KOPT-K1 (cell line): ENCODE results near the gene CLEC2L.
"Not testable (repeated sequence)": the region's sequence is repeated elsewhere in the genome, so short reads cannot be mapped to it uniquely, and the experiment has no call there.

ENCODE experiments used
- H3K27ac ChIP-seq: fragments of 200-600 bp; sonication (generic); 2 replicates; pipeline ENCODE4 v1.5.1; 2016; ENCODE audit warnings: antibody characterized with exemption, mild to moderate bottlenecking, low read depth, low read length; ENCODE audit not compliant: poor library complexity, severe bottlenecking
- H3K36me3 ChIP-seq: fragments of 200-600 bp; sonication (generic); 2 replicates; pipeline ENCODE4 v1.5.1; 2017; ENCODE audit warnings: antibody characterized with exemption, mild to moderate bottlenecking, low read length, moderate library complexity; ENCODE audit not compliant: insufficient read depth
- H3K9me3 ChIP-seq: fragments of 200-600 bp; sonication (generic); 2 replicates; pipeline ENCODE4 v1.5.1; 2017; ENCODE audit warnings: antibody characterized with exemption, low read length, mild to moderate bottlenecking; ENCODE audit not compliant: insufficient read depth, poor library complexity, severe bottlenecking

Gene CLEC2L

DNA sequence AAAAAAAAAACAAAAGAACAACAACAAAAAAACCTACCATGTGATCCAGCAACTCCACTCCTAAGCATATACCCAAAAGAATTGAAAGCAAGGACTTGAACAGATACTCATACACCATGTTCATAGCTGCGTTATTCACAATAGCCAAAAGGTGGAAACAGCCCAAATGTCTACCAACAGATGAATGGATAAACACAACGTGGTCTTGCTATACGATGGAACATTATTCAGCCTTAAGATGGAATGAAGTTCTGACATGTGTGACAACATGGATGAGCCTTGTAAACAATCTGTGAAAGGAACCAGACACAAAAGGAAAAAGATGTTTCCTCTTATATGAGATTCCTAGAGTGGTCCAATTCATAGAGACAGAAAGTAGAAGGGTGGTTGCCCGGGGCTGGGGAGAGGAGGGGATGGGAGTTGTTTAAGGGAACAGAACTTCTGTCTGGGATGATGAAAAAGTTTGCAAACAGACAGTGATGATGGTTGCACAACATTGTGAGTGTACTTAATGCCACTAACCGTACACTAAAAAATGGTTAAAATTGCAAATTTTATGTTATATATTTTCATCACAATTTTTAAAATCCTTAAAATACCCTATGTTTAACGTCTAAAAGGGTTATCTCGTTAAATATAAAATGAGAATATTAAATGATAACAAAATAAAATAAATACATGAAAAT lies 11.6 kb downstream of the CLEC2L start:
- H3K27ac ChIP-seq: no peak overlapping the region
- no peaks in the 10 kb centered on the region for H3K9me3 ChIP-seq
- H3K36me3 ChIP-seq: no peaks in the 10 kb centered on the region

DNA sequence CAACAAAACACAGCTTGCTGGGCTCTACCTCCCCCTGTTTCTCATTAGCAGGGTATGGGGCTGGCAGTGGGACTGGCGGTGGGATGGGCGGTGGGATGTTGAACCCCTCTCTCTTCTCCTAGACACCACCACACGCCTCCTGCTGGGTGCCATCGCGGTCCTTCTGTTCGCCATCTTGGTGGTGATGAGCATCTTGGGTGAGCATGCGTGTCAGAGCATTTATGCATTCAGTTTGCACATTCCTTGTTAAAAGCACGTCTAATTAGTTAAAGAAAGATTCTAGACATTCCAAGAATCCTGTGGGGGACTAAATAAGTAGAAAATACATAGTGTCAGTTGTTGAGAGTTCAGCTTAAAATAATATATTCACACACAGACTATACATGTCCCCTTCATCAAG lies 12.7 kb downstream of the CLEC2L start:
- H3K36me3 ChIP-seq: no peaks in the 10 kb centered on the region
- no peak overlapping the region for H3K27ac ChIP-seq
- no peaks in the 10 kb centered on the region for H3K9me3 ChIP-seq

DNA sequence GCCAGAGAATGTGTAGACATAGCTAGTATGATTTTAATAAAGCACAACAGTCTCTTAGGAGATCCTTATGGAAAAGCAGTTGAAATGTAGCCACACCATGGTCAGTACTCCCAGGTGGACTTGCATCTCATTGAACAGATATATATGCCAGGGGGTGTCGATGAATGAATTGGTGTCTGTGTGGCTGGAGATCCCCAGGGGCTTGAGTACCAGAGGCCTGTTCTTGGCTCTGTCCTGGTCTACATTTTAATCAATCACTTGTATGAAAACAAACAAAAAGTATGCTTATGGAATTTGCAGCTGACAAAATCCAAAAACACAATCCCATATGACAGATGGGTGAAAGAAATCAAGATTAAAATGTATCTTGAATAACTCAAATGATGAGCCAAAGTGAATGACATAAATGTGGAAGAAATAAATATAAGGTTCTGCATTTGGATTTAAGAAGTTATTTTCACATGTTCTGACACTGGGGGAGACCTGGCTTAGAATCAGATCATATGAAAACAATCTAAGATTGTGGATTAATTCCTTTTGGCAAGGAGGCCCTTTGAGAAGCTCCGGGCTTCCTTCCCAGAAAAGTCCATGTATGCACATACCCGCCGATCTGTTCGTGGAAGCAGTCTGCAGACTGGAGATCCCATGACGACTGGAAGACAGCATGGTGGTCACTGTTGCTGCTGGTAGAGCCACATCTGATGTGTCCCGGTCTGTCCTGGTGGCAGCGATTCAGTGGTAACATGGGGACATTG lies 15.6 kb downstream of the CLEC2L start:
- H3K27ac ChIP-seq: no peak overlapping the region
- no peaks in the 10 kb centered on the region for H3K9me3 ChIP-seq
- no peaks in the 10 kb centered on the region for H3K36me3 ChIP-seq

DNA sequence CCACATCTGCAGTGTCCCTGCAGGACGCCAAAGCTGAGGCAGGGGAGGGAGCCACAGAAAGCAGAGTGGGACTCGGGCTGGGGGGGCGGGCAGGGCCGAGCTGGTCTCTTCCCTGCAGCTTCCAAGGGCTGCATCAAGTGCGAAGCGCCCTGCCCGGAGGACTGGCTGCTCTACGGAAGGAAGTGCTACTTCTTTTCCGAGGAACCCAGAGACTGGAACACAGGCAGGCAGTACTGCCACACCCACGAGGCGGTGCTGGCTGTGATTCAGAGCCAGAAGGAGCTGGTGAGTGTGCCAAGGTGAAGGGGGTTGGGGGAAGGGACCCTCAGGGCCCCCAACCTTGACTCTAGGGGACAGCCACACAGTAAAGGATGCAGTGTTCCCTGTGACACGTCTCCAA lies 16.7 kb downstream of the CLEC2L start:
- H3K9me3 ChIP-seq: no peaks in the 10 kb centered on the region
- no peak overlapping the region for H3K27ac ChIP-seq
- H3K36me3 ChIP-seq: no peaks in the 10 kb centered on the region

DNA sequence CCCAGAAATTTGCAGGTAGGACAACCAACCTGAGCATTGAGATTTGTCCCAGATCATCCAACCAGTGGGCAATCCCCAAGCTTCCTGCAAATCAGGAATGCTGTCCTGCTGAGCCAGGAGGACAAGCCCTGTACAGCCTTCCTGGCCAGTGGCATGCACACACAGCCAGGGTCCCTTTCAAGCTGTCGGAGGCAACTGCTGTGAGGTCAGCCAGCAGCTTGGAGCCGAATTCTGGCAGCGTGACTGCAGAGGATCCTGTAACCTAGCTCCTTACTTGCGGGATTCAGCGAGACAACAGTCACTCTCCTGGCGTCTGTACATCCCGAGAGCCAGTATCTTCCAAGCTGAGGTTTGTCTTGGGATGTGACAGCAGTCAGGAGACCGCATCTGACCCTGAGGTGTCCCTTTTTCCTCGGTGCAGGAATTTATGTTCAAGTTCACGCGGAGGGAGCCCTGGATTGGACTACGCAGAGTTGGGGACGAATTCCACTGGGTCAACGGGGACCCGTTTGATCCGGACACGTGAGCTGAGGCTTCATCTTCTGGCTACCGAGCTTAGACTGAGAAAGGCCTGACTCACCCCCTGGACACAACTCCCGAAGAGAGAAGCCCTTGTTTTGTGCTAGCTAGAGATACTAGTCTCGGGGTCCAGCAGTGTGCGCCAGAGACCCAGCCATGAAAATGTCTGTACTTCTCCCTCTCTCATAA lies 18.3 kb downstream of the CLEC2L start:
- H3K27ac ChIP-seq: no peak overlapping the region
- H3K36me3 ChIP-seq: no peaks in the 10 kb centered on the region
- H3K9me3 ChIP-seq: no peaks in the 10 kb centered on the region

DNA sequence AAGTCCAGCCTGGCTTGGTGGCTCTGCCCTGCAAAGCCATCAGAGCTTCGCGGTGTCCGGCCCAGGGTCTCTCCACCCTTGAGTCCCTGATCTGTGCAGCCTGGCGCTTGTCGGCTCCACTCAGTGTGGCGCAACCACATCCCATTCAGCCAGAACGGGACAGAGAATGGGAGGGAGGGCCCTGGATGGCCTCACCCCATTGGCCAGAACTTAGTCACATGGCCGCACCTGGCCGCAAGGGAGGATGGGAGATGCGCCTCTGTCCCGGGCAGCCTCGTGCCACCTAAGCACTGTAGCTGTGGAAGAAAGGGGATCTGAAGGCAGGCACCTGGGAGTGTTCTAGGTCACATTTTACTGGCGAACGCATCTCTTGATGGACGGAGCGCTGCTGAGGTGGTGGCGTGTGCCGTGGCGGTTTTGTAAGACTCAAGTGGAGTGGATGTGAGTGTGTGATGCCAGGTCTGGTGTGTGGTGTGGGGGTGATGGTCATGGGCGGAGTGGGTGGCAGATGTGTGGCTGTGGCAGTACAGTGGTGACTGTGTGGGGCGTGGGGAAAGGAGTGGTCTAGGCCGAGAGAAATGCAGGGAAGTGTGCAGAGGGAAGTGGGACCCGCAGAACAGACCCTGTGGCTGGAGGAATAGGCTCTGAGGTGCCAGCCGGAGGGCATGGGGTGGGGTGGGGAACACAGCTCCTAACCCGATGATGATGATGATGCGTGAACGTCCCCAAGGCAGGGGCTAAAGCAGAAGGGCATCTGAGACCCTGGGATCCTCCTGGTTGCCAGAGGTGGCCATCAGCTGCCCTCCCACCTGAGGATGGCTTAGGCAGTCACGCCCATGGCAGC lies 19.0 kb downstream of the CLEC2L start:
- H3K36me3 ChIP-seq: no peaks in the 10 kb centered on the region
- H3K9me3 ChIP-seq: no peaks in the 10 kb centered on the region
- no peak overlapping the region for H3K27ac ChIP-seq

DNA sequence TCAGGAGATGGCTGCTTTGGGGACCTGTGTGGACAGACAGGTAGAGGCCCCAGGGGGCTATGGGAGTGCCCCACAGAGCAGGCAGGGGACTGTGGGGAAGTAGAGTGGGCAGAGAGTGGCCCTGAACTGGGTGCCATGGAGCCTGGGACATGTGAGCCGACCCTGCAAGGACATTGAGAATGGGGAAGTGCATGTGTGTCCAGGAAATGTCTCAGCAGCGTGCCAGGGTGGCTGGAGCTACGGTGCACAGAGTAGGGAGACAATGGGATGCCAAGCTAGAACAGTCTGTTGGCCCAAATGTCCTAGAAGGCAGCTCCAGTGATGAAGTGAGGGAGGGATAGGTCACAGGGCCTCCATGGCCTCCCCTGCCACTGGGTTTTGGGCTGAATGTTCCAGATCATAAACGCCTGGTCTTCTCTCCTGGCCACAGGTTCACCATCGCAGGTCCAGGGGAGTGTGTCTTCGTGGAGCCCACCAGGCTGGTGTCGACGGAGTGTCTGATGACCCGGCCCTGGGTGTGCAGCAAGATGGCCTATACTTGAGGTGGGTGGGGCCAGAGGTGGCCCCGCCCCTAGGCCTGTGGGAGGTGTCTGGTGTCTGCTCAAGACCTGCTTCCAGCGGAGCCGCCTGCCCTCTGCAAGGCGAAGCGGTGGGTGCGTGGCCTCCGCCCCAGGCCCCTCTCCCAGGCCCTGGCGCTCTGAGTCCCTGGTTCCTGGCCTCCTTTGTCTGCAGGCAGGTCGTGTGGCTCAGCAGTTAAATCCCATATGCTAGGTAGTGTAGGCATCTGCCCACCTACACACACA lies 20.5 kb downstream of the CLEC2L start:
- Histone ChIP-seq H3K36me3 (no peaks in the 10 kb centered on the region), H3K9me3 (no peaks in the 10 kb centered on the region), H3K27ac (no peak overlapping the region)

DNA sequence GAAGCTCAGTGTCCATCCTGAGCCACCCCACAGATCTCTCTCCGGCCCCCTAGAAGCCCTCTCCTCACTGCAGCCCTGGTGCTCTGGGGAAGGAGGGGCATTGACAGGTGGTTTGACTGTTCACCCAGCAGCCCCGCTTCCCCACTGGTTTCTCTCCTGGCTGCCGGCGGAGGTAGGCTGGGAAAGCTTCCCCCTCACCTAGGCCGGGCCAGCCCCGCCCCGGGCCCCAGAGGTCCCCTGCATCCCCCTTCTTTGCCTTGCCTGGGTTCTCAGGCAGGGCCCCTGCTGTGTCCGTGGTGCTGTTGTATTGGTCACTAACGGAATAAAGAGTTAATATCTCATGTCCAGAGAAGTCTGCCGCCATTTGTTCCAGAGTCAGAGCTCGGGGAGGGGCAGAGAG lies 21.2 kb downstream of the CLEC2L start:
- Histone ChIP-seq H3K36me3 (no peaks in the 10 kb centered on the region), H3K27ac (no peak overlapping the region), H3K9me3 (no peaks in the 10 kb centered on the region)

DNA sequence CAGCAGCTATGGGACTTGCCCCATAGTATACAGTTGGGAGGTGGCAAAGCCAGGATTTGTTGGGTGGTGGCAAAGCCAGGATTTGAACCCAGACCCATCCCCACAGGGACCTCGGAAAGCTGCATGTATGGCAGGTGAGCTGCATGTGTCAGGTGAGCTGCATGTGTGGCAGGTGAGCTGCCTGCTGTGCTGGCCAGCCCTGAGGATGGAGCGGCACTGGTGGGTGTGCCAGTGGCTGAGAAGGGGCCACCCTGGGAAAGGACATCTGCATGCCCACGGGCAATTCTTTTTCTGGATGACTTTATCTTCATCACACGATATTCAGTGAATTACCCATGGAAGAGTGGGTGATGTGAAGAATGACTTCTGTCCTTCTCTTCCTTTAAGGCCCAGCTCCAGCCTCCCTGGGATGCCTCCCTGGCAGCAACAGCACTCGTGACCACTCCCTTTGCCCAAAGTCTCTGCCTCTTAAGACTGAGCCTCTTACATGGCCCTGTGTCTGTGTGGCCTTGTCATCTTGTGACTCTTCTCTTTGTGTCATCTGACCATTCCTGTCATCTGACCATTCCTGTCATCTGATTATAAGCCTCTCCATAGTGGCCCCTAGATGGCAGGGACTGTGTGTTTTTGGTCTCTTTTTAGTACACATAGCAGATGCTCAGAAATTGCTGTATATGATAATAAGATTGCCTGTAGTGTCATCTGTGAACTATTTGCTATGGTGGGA lies 25.0 kb downstream of the CLEC2L start:
- H3K27ac ChIP-seq: no peak overlapping the region
- H3K36me3 ChIP-seq: no peaks in the 10 kb centered on the region
- no peaks in the 10 kb centered on the region for H3K9me3 ChIP-seq

DNA sequence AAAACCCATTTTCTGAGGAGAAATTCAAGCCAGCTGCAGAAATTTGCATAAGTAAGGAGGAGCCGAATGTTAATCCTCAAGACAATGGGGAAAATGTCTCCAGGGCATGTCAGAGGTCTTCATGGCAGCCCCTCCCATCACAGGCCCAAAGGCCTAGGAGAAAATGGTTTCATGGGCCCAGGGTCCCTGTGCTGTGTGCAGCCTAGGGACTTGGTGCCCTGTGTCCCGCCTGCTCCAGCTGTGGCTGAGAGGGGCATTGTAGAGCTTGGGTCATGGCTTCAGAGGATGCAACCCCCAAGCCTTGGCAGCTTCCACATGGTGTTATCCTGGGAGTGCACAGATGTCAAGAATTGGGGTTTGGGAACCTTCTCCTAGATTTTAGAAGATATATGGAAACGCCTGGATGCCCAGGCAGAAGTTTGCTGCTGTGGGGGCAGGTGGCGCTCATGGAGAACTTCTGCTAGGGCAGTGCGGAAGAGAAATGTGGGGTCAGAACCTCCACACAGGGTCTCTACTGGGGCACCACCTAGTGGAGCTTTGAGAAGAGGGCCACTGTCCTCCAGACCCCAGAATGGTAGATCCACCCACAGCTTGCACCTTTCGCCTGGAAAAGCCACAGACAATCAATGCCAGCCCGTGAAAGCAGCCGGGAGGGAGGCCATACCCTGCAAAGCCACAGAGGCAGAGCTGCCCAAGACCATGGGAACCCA lies 30.7 kb downstream of the CLEC2L start:
- not testable (repeated sequence) for H3K9me3 ChIP-seq, H3K27ac ChIP-seq, H3K36me3 ChIP-seq

DNA sequence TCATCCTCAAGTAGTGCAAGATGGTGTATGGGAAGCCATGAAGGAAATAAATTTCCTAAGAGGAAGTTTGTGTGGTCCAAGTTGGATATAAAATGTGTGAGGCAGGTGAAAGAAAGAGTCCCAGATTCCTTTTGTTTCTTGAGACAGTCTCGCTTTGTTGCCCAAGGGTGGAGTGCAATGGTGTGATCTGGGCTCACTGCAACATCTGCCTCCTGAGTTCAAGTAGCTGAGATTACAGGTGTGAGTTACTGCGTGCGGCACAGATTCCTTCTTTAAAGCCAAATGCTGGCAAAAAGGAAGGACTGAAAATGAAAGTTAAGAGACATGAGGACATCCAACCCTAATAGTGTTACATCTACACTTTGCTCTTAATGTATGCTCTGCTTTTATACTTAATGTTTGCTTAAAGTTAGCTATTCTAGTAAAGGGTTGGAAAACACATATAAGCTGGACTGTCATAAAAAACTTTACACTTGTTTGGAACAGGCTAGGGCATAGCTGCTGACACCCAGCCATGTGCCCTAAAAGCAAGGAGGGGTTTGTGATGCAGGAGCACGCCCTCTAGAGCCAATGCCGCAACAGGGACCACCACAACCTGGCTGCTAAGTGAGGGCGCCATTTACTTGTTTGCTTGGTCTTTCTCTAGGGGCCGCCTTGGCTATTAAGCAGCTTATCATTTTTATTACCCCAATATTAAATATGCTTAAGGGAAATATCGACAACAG lies 34.5 kb downstream of the CLEC2L start:
- H3K27ac ChIP-seq: no peak overlapping the region
- no peaks in the 10 kb centered on the region for H3K36me3 ChIP-seq

DNA sequence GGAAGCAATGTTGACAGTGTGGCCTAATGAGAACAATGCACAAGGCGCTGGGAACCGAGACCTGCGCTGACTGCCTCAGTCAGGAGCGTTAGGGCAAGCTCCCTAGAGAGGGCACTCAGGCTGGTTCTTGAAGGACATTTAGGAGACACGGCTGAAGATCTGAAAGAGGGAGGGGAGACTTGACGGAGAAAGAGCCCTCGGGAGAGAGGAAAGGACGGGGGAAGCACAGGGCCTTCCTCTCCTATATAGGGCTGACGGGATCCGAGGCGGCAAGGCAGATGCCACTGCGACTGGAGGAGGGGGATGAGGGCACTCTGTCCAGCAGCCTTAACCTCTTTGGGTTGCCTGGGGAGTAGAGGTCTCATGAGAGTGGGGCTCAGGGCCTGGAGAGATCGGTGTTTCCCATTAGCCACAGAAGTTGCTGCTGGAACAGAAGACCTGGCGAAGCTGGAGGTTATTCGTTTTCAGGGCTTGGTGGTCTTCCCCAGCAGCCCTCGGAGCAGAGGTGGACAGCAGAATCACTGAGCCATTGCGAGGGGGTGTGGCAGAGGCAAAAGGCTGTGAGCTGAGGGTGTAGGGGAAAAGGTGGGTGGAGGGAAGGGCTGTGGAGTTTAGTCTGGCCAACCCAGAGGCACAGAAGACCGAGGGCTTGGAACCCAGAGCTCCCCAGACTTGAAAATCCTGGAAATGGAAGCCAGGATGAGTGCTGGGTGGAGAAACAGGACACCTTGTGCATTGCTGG lies 36.0 kb downstream of the CLEC2L start:
- H3K27ac ChIP-seq: no peak overlapping the region
- H3K9me3 ChIP-seq: no peaks in the 10 kb centered on the region
- H3K36me3 ChIP-seq: no peaks in the 10 kb centered on the region

More for the DNA sequence above, 34.5 kb downstream of the CLEC2L start:
- no peaks in the 10 kb centered on the region for H3K9me3 ChIP-seq
